SK-N-MC (cell line): ENCODE results near the gene LRBA.

Experiments
- FOXP2 ChIP-seq: optimal IDR thresholded peaks from 2 replicates; pipeline ENCODE3; 2011; ENCODE audit warnings: mild to moderate bottlenecking, moderate library complexity; ENCODE audit not compliant: insufficient read depth; ENCODE audit errors: extremely low read length, control extremely low read depth
- POLR2AphosphoS5 ChIP-seq: IDR thresholded peaks from 2 replicates; pipeline ENCODE4 v1.6.1; 2012; ENCODE audit warnings: mild to moderate bottlenecking, low read depth, low read length, borderline replicate concordance

- TF ChIP-seq POLR2AphosphoS5: no peak
- TF ChIP-seq FOXP2: no peak
These were observed 772.1 kb downstream of the LRBA start for GRCh38 chr4:150242820-150243458.
